ENCODE data around the gene PAN2. TPM values are rescaled to one million over a fixed set of nuclear protein-coding genes. Genes with fewer than 3 reads are reported as not detected.

The PAN2 gene
- total RNA-seq, 2 donors from 2014 or later = 39.8 to 42.7 TPM

- DNase-seq (ENCODE audit: low spot score) = no peak
- Histone ChIP-seq H3K27me3 (replicated peaks; ENCODE audit: insufficient read depth) (no peaks in the 10 kb centered on the region), H3K36me3 (peaks cover 10% of the 10 kb centered on the region)
Measured at GRCh38 chr12:56315249-56315621, 18.6 kb downstream of the PAN2 start.

GRCh38 chr12:56311003-56311402 lies 22.8 kb downstream of the PAN2 start:
- no peak for ATAC-seq (ENCODE audit: insufficient number of reproducible peaks, low FRiP score, low read depth)
- H3K36me3 ChIP-seq = peaks cover 8% of the 10 kb centered on the region

More at GRCh38 chr12:56315249-56315621, 18.6 kb downstream of the PAN2 start:
- H3K9me3 ChIP-seq = no peaks in the 10 kb centered on the region
- H3K27ac ChIP-seq = peak overlapping the region; percentile 88 to 95
- peak overlapping the region; percentile 93 for H3K4me3 ChIP-seq
- no peak for TF ChIP-seq CTCF (IDR thresholded peaks at IDR 0.05)
- ATAC-seq (ENCODE audit: insufficient number of reproducible peaks, low FRiP score, low read depth) = no peak
- peaks cover 7 to 14% of the 10 kb centered on the region in 2 donors for H3K4me1 ChIP-seq (ENCODE audit: control insufficient read depth in 1 of 2, low read depth in 2 of 2)

GRCh38 chr12:56308714-56309113 lies 25.1 kb downstream of the PAN2 start:
- DNase-seq (ENCODE audit: low spot score) (no peak), ATAC-seq (ENCODE audit: insufficient number of reproducible peaks, low FRiP score, low read depth) (no peak)
- no peak overlapping the region for H3K27ac ChIP-seq
- no peaks in the 10 kb centered on the region for H3K27me3 ChIP-seq (replicated peaks; ENCODE audit: insufficient read depth)
- no peak overlapping the region for H3K4me3 ChIP-seq
- no peak for TF ChIP-seq CTCF (IDR thresholded peaks at IDR 0.05)
- peaks cover 8% of the 10 kb centered on the region for H3K36me3 ChIP-seq
- H3K4me1 ChIP-seq (ENCODE audit: control insufficient read depth in 1 of 2, low read depth in 2 of 2) = no peaks in the 10 kb centered on the region
- H3K9me3 ChIP-seq = no peaks in the 10 kb centered on the region

More at GRCh38 chr12:56311003-56311402, 22.8 kb downstream of the PAN2 start:
- H3K27me3 ChIP-seq (replicated peaks; ENCODE audit: insufficient read depth) = no peaks in the 10 kb centered on the region
- no peak overlapping the region for H3K4me3 ChIP-seq
- no peaks in the 10 kb centered on the region for H3K9me3 ChIP-seq
- no peak overlapping the region for H3K27ac ChIP-seq
- no peak for DNase-seq (ENCODE audit: low spot score)
- TF ChIP-seq CTCF (IDR thresholded peaks at IDR 0.05) = no peak
- peaks cover 5 to 9% of the 10 kb centered on the region in 2 donors for H3K4me1 ChIP-seq (ENCODE audit: control insufficient read depth in 1 of 2, low read depth in 2 of 2)

GRCh38 chr12:56307221-56307965 lies 26.4 kb downstream of the PAN2 start:
- Histone ChIP-seq H3K36me3 (peaks cover 6% of the 10 kb centered on the region), H3K27me3 (replicated peaks; ENCODE audit: insufficient read depth) (no peaks in the 10 kb centered on the region), H3K4me3 (no peak overlapping the region), H3K27ac (no peak overlapping the region), H3K4me1 (ENCODE audit: control insufficient read depth in 1 of 2, low read depth in 2 of 2) (no peaks in the 10 kb centered on the region), H3K9me3 (no peaks in the 10 kb centered on the region)
- DNase-seq (ENCODE audit: low spot score) = no peak
- ATAC-seq (ENCODE audit: insufficient number of reproducible peaks, low FRiP score, low read depth) = no peak
- no peak for TF ChIP-seq CTCF (IDR thresholded peaks at IDR 0.05)

- Histone ChIP-seq H3K36me3 (peaks cover 3% of the 10 kb centered on the region), H3K9me3 (no peaks in the 10 kb centered on the region), H3K27me3 (replicated peaks; ENCODE audit: insufficient read depth) (no peaks in the 10 kb centered on the region), H3K27ac (no peak overlapping the region), H3K4me1 (ENCODE audit: control insufficient read depth in 1 of 2, low read depth in 2 of 2) (peaks cover 9 to 15% of the 10 kb centered on the region in 2 donors), H3K4me3 (no peak overlapping the region)
- no peak for TF ChIP-seq CTCF (IDR thresholded peaks at IDR 0.05)
- no peak for DNase-seq (ENCODE audit: low spot score)
- no peak for ATAC-seq (ENCODE audit: insufficient number of reproducible peaks, low FRiP score, low read depth)
Measured at GRCh38 chr12:56304872-56305590, 28.8 kb downstream of the PAN2 start.

Data from thoracic aorta (tissue), 2 donors.